GM19023 (cell line): ENCODE measurements around the gene PRDM13.

Experiments used
- ATAC-seq: cut with Tn5 transposase; IDR thresholded peaks from one replicate; pipeline ENCODE4 v1.9.1; 2021; ENCODE audit warnings: mild to moderate bottlenecking, moderate library complexity; ENCODE audit not compliant: unreplicated experiment

The PRDM13 gene

DNA sequence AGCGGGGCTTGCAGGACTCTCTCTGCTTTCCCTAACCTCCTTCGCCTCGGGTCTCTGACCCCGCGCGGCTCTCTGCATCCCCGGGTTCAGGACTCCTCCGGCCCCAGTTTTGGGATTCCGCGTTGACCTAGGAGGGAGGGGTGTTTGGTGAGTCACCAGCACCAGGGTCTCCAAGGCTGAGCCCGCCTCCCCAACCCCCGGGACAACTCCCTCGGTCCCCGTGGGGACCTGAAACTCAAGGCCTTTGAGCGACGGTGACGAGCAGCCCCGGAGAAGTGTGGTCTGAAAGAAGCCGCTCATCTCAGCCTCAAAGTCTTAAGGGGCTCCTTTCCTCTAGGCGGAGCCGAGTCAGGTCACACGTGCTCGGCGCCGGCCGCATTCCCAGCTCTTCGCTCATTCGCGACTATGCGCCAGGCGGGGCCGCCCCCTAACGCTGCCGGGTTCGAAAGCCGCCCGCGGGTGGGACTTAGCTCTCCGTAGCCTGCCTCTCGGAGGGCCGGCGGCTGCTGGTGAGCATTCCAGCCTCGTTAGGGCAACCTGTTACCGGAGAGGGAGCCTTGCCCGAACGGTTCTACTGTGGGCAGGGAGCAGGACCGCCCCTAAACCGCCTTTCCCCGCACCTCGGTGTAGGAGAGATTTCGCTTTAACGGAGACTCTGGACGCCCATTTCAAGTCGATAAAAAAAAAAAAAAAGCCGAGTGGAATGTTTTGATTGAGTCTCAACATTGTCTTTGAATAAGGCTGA lies 3.0 kb upstream of the PRDM13 start:
- peak; percentile 50 for ATAC-seq

DNA sequence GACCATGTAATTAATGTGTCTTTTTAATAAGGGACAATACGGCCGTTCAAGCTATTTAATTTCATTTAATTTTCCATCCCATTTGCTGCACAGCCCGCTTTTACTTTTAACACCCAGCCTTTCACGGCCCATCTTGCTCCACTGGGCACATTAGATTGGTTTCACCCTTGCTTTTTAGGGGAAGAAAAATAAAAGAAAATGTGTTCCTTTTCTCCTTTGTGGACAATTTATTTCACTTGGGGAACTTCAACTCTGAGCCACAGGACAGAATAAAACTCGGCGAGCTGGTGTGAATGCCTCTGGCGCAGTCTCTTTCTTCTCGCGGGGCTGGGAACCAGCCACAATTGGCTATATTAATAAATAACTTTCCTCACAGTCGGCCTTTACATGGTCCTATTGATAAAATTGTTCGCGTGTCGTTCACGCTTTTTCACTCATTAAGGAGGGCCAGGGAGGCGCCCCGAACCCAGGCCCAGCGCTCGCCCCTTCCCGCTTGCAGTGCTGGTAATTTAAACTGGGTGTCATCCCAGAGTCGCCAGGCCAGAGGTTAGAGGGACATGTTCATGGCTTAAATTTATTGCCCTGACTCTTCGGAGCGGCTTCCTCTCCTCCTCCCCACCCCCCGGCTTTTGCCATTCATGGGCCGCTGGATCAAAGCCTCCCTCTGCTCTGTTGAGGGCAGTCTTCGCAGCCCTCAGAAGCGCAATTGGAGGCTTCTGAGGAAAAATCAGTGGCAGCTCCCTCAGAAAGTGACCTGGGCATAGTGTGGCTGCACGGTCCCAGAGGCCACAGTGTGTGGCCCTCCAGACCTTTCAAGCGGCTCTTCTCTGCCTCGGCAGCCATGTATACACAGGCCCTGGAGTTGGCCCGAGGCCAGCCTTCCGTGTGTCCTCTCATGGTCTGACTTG lies 2.2 kb upstream of the PRDM13 start:
- no peak for ATAC-seq

DNA sequence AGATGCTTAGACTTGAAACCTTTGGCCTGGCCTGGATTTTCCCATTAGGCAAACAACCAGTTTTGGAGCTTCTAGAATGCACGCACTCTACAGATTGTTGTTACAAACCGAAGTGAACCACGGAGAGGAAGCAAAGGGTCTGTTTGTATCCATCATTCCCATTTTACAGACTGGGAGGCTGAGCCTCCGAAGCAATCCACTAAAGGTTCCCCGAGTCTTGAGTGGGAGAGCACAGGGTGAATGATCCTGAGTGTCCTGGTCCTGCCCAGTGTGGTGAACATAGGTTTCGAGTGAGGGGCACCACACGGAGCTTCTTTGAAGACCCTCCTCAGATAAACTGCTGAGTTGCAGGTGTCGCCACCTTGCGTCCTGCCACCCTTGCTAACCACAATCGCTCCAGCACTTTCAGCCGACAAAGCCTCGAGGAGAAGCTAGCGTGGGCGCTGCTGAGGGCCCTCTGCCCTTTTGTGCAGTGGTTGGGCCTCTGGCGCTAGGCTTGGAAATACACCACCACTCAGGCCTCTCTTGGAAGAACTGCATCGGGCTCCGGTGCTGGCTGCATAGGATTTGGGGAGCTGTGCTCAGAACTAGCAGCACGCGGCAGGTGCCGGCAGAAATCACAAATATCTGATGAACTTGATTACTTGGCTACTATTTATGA lies 1.4 kb upstream of the PRDM13 start:
- no peak for ATAC-seq

DNA sequence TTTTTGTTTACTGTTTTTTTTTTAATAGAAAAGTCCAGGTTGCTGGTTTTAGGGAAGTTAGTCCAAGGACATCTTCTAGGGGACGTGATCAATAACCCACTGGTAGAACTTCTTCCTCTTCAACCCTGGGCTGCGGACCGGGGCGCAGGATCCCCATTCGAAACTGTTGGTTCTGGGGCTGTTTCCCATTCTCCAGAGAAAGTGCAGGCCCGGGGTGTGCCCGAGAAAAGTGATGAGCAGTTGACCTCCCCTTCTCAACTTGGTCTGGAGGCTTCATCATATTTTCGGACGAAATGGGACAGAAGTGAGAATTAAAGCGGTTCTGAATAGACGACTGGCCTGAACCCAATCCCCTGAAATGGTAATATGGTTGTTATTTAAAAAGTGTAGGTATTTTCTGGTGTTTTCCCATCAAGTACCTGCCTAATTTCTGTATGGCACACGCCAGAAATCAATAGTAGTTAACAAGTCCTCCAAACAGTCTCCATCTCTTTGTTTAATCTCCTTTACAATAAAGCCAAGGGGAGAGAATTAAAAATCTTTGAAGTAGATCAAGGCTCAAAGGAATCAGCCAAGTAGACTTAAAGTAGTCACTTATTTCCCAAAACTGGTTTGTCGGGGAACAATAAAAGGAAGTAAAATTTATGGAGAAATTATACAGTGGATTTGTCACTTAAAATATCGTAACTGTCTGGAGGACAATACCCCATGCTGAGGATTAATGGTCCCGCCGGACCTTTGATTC lies 550 bp upstream of the PRDM13 start:
- ATAC-seq: no peak

DNA sequence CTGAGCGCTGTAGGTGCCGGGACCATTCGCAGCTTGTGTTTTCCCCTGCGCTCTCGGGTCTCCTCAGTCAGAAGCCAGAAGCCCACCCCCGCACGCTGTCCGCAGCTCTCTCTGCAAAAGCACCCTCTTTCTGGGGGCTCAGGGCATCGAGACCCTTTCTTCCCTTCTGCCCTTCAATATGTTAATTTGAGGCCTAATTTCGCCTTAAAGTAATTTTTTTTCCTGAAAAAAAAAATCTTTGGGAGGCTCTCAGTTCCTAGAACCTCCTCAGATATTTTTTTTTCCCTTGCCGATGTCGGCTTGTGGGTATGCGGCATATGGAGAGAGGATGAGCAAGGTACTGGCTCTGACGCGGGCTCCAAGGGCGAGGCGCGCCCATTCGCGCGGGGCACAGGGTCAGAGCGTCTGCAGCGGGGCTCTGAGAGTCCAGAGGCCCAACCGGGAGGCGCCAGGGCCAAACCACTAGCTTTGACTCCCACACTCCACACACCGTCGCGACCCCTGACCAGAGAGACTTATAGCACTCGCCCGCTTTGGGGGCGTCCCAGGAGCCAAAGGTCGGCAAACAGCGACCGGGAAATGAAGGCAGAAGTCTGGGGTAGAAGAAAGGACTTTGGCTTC lies 893 bp downstream of the PRDM13 start:
- no peak for ATAC-seq

DNA sequence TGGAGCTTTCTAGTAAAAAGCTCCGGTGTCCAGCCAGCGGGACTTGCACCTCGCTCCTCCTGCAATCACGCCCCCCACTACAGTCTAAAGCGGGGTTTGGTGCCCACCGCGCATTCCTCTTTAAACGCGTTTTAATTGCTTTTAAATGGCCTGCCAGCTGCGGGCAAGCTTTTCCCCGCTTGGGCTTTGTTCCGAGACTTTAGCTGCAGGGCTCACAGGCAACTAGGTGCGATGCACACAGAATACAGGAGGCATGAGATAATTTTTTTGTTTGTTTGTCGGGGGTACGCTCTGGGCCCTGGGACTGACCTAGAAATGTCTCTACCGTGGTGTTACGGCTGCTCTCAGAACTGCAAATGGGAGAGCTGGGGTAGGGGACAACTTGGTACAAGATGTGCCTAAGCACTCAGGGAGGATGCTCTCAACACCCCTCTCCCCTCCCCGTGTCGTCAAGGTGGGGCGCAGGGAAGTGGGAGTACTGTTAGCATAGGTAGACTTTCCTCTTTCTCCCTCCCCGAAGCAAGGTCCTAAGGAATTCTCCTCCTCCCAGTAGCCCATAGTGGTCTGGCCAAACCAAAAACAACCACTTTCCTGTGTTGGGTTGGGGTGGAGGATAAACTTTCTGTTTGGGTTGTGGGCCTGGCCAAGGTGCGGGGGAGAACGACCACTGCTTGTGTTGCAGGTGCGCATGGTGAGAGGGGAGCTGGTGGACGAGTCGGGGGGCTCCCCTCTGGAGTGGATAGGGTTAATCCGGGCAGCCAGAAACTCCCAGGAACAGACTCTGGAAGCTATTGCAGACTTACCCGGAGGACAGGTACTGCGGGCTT lies 1.6 kb downstream of the PRDM13 start:
- no peak for ATAC-seq

DNA sequence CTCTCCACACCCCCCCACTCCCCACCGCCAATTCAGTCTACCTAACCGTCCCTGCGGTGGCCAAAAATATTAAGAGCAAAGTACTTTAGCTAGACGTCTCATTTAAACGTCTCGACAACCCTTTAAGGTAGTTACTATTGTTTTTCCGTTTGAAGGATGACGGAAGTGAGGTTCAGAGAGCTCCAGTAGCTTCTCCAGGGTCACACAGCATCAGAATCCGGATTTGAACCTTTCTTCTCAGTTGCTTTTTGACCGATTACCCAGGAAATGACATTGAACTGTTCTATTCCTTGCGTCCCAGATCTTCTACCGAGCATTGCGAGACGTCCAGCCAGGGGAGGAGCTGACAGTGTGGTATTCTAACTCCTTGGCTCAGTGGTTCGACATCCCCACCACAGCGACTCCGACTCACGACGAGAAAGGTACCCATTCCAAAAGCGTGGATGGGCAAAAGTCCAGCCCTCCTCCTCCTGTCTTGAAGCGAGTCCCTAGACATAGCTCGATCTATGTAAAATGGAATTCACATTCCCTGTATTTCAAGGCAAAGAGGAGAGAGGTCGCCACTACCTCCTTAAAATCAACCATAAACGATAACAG lies 2.4 kb downstream of the PRDM13 start:
- ATAC-seq: no peak

DNA sequence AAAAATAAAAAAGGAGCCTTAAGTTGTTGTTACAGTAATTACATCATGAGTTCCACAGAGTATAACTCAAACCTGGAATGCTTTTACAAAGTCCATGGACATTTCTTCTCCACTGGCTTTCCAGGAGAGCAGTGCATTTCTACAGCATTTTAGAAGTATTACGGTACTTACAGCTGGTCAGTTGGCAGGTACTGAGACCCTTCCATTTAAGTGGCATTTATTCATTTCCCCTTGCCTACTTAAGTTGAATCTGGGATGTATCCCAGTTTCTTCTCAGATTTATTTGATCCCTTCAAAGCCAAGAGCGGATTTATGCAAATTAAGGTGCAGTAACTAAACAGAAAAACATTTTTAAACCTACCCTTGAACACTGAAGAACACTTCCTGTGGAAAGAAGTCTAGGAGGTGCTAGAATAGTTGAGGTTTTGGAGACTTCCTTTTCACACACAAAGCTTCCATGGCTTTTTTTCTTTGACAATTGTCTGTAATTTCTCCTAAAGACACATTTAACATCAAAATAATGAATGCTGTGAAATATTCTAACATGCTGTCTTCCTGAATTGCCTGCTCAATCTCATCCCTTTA lies 3.4 kb downstream of the PRDM13 start:
- ATAC-seq: no peak

DNA sequence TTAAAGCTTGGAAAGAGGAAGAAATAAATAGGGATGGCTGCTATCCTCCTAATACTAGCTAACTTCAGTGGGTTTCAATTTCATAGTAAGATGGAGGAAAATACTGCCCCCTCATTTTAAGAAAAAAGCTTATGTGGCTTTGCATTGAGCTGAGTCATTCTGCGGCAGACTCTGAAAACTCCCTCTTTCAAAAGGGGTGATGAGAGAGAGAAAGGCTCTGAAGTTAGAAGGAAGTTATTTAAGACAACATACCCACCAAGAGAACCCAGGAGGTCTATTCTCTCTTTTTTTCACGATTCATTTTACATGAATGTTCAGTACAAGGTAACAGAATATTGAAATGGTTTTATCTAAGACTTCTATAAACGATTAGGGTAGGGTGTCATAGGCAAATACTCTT lies 4.5 kb downstream of the PRDM13 start:
- peak; percentile 51 for ATAC-seq

DNA sequence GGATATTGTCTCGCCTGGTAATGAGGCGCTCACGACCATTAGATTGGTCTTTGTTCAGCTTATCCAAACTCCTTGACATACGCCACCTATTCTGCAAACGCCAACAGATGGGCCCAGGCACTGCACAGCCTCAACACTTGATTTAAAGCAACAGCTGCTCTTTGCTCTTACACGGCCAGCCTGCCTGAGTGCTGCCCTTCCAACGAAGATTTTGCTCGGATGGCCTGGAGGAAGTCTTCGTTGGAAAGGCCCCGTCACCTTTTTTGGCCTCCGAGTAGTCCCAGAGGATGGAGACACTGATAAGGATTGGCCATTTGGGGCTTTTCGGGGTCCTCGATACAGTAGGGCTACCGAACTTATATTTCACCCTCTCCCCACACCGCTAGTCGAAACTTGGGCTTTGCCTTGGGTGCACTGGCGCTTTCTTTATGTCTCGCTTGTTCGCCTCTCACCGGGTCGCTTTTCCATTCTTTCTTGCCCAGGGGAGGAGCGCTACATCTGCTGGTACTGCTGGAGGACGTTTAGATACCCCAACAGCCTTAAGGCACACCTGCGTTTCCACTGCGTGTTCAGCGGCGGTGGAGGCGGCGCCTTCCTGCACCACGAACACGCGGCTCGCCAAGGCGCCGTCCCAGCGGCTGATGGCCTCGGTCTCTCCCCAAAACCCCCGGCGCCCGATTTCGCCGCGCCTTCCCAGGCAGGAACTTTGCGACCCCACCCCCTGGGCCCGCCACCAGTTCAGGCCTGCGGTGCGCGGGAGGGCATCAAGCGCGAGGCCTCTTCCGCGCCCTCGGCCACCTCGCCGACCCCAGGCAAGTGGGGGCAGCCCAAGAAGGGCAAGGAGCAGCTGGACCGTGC lies 6.1 kb downstream of the PRDM13 start:
- peak; percentile 2 for ATAC-seq

DNA sequence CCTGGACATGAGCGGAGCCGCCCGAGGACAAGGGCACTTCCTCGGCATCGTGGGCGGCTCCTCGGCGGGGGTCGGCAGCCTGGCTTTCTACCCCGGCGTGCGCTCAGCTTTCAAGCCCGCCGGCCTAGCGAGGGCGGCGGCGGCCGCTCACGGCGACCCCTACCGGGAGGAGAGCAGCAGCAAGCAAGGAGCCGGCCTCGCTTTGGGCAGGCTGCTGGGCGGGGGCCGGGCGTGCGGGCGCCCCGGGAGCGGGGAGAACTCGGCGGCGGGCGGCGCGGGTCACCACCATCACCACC lies 6.7 kb downstream of the PRDM13 start:
- ATAC-seq: peak; percentile 62

DNA sequence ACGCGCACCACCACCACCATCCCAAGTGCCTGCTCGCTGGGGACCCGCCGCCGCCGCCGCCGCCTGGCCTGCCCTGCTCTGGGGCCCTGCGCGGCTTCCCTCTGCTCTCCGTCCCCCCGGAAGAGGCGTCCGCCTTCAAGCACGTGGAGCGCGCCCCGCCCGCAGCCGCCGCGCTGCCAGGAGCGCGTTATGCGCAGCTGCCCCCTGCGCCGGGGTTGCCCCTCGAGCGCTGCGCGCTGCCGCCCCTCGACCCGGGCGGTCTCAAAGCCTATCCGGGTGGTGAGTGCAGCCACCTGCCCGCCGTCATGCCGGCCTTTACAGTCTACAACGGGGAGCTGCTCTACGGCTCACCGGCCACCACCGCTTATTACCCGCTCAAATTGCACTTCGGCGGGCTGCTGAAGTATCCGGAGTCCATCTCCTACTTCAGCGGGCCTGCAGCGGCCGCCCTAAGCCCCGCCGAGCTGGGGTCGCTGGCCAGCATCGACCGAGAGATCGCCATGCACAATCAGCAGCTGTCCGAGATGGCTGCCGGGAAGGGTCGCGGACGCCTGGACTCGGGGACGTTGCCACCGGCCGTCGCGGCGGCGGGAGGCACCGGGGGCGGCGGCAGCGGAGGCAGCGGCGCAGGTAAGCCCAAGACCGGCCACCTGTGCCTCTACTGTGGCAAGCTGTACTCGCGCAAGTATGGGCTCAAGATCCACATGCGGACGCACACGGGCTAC lies 7.2 kb downstream of the PRDM13 start:
- peak; percentile 65 for ATAC-seq

DNA sequence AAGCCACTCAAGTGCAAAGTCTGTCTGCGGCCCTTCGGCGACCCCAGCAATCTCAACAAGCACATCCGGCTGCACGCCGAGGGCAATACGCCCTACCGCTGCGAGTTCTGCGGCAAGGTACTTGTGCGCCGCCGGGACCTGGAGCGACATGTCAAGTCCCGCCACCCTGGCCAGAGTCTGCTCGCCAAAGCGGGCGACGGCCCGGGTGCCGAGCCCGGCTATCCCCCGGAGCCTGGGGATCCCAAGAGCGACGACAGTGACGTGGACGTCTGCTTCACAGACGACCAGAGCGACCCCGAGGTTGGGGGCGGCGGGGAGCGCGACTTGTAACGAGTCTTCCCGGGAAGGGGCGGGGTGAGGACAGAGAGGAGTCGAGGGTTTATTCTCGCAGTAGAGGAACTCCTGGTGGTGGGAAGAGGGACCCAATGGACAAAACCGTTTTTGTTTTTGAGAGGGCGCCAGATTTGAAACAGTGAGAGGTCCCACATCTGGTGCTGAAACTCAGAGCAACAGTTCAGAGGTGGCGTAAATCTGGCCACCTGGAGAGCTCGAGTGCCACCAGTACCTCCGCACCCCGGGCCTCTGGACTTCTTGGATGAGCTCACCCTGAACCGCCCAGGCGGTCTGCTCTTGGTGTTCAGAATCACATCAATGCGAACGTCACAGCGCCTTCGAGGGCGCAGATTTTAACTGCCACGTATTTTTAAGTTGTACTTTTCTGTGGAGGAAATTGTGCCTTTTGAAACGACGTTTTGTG lies 8.0 kb downstream of the PRDM13 start:
- ATAC-seq: peak; percentile 13

DNA sequence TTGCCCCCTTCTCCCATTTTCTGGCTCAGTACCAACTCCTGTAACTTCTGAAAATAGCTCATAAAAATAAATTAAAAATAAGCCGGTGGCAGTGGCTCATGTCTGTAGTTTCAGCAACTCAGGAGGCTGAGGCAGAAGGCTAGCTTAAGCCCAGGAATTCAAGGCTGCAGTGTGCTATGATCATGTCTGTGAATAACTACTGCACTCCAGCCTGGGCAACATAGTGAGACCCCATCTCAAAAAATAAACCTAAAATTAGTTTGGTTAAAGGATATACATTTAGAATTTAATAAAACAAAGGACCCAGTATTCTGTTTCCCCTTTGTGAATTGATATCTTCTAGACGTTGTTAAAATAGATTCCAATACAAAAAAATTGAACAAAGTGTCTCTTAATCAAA lies 10.5 kb downstream of the PRDM13 start:
- no peak for ATAC-seq

DNA sequence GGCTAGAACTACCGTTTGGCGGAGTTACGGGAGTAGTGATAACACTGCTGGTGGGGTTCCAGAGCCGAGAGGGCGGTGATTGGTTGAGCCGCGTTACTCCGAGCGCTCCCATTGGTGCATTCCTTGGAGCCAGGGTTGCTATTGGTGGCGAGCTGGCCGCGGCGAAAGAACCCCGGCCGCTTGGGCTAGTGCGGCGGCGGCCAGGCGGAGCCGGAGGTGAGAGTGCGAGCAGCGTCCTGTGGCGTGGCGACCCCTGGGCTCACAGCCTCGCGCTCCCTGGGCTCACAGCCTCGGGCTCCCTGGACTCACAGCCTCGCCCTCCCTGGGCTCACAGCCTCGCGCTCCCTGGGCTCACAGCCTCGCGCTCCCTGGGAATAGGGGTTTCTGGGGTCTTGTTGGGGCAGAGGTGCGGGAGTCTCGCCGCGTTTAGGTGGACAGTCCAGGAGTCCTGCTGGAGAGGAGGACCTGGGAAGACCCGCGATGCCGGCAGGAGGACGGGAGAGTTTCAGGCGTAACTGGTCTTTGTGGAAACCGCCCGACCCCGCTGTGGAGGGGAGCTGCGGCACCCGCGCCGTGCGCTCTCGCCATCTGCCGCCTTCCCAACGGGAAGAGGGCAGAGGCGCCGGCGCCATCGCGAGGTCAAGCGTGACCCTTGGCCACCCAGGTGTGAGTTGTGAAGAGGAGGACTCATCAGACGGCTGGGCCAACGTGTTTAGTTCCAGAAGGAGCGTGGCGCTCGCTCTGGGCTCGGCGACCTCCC lies 12.2 kb downstream of the PRDM13 start:
- ATAC-seq: no peak

DNA sequence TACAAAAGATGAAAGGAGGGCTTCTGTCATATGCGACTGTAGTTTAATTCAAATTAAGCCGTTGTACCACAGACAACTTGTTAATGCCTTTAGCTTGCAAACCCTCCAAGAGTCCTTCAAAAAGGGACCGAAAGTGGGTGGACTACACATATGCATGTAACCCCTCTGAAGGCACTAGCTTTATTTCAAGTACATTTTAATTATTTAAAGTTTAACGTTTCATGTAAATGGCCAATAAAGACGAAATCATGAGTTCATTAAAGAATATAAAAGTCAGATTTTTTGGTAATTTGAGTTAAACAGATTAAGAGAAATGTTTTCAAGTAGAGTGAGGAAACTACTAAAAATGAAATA lies 12.8 kb downstream of the PRDM13 start:
- no peak for ATAC-seq
